GM18861 (cell line): Measurements from ENCODE around the gene CCL16.
"Not testable (repeated sequence)": the region's sequence is repeated elsewhere in the genome, so short reads cannot be mapped to it uniquely, and the experiment has no call there.

Experiments used
- ATAC-seq: cut with Tn5 transposase; IDR thresholded peaks from one replicate; pipeline ENCODE4 v1.9.1; 2021; ENCODE audit not compliant: unreplicated experiment

CCL16 gene, protein sequence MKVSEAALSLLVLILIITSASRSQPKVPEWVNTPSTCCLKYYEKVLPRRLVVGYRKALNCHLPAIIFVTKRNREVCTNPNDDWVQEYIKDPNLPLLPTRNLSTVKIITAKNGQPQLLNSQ

DNA sequence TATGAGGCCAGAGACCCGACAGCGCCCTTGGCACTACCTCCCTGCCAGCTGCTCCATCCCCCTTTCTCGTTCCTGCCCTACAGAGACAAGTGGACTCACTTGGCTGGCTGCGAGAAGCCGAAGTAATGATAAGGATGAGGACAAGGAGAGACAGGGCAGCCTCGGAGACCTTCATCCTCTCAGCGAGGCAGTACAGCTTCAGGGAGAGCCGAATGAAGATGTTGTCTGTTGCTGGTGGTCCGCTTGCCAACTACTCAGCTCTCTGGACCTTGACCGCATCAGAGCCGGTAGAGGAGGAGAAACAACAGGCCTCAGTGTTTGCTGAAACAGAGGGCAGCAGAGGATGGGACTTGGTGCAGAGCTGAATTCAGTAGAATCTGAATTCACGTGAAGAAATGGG is at the start of gene CCL16:
Gene CCL16 (minus strand): TSS at position 252 of the 400 bp plus-strand sequence. CDS start 77 bp downstream, at position 175.
- ATAC-seq = no peak

DNA sequence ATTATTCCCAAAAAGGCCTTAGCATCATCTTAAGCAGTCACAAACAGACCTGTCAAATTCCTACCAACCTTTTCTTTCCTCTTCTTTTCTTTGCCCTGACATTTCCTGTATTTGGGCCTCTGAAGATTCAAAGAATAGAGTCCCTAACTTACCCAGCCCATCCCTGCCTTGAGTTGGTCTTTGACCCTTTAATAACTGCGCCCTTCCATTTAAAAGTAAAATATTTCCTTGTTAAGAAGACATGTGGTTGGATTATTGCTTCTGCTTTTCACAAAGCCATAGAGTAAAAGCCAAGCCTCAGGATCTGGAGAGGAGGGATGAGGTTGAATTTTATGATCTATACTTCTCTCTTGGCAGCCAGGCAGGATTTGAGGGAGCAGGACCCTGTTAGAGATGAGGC is 49.7 kb upstream of the CCL16 start:
- no peak for ATAC-seq

DNA sequence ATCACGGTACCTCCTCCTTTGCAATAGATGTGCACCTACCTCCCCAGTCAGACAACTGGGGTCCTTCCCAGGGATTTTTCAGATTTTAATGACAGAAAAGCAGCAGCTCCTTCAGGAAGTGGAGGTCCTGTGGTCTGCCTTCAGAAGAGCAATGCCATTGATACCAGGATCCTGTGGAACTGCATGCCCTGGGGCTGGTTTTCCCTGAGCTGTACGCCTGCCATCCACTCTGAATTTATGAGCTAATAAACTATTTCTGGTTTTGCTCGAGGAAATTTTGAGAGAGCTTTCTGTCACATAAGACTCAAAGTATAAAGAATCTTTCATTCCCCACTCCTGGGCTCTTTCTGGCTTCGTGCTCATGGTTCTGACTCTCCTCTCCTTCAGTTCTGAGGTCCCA is 46.5 kb upstream of the CCL16 start:
- ATAC-seq = no peak

DNA sequence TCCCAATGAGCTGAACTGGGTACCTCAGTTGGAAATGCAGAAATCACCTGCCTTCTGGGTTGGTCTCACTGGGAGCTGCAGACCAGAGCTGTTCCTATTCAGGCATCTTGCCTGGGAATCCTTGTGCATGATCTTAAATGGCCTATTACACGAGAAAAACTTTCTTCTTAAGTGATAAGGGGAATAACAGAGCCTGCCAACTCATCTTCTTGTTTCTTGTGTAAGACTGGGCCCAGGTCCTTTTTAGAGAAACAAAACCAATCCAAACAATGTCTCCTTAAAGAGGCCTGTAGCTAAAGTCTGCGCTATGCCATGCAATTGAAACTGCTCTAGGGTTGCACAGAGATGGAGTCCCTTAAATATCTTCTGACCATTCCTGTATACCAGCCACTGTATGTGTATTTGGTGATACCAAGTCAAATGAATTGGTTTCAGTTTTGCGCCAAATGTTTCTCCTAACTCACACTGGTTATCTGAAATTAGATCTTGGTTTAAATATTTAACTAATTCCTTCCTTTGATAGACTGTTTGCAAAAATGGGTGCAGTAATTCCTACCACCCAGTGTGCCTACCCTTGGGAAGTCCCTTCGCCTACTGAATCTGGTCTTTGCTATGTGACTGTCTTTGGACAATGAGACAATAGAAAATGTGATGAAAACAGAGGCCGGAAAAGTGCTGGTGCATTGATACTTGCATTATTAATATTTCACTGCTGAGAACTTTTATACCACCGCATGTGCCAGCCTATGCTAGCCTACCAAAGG is 43.0 kb upstream of the CCL16 start:
- ATAC-seq = no peak

DNA sequence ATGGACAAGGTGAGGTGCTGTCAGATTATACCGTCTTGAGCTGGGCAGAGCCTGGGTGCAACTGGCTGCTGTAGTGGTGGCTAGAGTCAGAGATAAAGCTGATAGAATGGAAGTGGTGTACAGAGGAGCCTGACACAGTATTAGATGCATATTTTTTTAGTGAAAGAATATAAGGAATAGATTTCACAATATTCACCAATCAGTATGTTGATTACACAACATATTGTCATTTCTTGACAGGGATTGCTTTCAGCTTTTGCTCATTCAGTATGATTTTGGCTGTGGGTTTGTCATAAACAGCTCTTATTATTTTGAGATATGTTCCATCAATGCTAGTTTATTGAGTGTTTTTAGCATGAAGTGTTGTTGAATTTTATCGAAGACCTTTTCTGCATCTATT is 38.1 kb upstream of the CCL16 start:
- ATAC-seq = no peak

DNA sequence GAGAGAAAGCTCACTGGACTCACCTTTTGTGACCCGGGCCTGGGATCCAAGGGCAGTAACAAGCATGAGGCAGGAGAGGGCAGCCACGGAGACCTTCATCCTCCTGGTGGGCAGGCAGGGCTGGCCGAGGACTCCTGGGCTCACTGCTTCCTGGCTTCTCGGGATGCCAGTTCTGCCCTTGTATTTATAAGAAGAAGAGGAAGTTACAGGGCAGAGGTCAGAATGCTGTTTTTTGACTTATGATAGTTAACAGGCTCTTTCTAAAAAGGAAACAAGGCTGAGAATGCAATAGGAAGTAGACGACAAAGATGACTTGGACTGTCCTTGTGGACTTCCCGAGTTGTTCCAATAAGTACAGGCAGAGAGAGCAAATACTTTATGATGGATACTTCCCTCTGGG is 36.5 kb upstream of the CCL16 start, which contains the start of gene CCL23:
Gene CCL23 (minus strand): TSS at position 174 of the 400 bp plus-strand sequence. CDS start 75 bp downstream, at position 99.
- no peak for ATAC-seq

DNA sequence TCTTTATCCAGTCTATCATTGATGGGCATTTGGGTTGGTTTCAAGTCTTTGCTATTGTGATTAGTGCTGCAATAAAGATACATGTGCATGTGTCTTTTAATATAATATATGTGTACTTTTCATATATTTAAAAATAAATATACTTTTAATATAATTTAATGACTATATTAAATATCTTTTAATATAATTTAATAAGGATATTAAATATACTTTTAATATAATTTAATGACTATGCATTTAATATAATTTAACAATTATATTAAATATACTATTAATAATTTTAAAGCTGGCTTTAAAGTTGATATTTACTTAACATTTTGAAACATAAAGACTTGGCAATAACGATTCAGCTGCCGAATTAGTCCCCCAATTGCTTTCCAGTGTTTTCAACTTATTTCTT is 35.3 kb upstream of the CCL16 start:
- ATAC-seq = no peak

DNA sequence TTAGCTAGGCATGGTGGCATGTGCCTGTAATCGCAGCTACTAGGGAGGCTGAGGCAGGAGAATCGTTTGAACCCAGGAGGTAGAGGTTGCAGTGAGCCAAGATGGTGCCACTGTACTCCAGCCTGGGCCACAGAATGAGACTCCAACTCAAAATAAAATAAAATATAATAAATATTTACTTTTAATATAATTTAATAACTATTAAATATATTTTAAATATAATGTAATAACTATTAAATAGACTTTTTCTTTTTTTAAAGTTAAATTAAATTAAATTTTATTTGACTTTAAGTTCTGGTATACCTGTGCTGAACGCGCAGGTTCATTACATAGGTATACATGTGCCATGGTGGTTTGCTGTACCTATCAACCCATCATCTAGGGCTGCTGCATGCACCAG is 34.6 kb upstream of the CCL16 start:
- not testable (repeated sequence) for ATAC-seq

DNA sequence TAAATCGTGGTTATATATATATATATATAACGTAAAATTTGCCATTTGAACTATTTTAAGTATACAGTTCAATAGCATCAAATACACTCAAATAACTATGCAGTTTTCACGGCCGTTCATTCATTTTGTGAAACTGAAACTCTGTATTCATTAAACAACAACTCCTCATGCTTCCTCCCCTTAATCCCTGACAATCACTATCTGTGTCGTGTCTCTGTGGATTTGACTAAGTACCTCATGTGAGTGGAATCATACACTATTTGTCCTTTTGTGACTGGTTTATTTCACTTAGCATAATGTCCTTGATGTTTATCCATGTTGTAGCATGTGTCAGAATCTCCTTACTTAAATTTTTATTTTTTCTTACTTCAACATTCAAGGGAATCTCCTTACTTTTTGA is 33.6 kb upstream of the CCL16 start:
- ATAC-seq = no peak

DNA sequence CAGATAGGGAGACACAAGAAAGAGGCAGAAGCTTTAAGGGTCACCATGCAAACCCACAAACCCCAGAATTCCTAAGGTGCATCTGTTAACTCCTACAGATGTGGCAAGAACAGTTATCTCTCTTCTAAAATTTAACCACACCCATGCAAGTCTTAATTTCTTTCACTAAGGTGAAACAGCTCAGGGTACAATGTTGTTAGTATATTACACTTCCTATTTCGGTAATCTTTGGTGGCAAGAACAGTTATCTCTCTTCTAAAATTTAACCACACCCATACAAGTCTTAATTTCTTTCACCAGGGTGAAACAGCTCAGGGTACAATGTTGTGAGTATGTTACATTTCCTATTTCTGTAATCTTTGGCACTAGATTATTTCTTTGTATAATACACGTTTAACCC is 29.9 kb upstream of the CCL16 start:
- ATAC-seq = no peak

DNA sequence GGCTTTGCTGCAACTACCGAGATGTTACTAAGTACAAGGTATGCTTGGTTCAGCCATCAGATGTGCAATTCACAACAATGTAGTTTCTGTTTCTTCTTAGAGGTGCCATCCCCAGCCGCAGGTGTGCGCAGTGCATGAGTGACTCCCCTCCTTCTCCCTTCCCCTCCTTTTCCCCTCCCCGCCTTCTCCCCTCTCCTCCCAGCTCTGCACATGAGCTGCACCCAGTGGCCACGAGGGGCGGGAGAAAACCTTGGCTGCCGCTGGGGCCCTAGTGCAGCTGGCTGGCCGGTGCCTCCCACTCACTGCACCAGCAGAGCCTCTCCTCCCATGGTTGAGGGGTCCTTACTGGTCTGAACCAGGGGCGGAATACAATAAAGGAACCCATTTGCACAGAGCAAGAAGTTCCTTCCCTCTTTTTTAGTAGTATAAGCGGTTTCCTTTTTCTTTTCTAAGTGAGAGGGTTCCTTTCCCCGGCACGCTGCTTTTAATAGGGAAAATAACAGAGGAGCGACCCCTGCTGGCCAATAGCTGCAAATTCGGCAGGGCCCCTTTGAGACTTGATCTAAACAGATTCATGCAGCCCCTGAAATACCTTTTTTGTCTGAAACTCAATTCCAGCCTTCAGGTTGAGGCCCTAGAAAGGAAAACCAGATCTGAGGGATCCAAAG is 27.8 kb upstream of the CCL16 start:
- no peak for ATAC-seq

DNA sequence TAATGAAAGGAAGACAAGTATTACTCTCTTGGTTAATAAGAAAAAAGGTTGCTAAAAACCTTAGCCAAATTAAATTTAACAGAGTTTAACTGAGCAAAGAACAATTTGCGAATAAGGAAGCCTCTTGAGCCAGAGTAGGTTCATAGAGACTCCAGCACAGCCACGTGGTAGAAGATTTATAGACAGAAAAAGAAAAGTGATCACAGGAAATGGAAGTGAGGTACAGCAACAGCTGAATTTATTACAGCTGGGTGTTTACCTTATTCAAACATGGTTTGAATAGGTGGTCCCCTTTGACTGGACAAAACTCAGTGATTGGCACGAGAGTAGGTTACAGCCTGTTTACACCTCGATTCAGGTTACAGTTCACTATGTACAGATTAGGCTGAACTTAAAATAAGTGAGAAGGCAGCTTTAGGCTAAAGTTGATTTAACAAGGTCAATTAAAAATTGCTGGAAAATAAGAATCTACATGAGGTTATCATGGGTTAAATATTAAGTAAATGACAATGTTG is 23.4 kb upstream of the CCL16 start:
- no peak for ATAC-seq

DNA sequence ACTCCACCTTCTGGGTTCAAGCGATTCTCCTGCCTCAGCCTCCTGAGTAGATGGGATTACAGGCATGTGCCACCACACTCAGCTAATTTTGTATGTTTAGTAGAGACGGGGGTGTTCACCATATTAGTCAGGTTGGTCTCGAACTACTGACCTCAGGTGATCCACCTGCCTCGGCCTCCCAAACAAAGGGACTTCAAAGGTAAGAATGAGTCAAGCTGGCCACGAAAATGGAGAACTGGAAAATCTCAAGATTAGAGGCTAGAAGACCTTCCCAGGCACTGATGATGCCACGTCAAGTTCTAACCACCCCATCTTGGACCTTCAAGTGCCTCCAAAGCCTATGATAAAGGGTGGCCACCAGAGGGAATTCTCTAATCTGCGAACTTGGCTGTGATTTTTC is 21.3 kb upstream of the CCL16 start:
- ATAC-seq = no peak

DNA sequence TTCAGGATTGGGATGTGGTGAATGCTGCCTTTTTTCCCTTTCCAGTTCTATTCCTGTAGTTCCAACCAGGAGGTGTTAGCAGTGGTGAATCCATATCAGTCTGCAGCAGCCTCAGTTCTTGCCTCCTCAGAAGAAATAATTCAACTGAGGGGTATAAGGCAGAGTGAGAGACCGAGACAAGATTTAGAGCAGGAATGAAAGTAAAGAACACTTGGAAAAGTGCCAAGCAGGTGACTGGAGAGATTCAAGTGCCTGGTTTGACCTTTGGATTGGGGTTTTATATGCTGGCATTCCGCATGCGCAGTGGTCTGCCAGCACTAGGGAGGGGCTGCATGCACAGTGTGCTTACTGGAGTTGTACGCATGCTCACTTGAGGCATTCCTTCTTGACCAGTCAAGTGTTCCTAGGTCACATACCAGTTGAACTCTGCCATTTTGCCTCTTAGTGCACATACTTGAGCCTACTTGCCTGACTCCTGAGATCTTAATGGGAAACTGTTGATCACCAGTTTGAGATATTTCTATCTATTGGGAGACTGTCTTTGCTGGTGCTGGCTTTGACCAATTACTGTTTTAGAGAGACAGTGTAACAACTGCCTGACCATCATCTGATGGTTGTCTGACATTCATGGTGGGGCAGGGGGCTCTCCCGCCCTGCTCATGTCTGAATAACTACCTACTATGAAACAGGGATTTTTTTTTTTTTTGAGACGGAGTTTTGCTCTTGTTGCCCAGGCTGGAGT is 20.7 kb upstream of the CCL16 start:
- no peak for ATAC-seq

DNA sequence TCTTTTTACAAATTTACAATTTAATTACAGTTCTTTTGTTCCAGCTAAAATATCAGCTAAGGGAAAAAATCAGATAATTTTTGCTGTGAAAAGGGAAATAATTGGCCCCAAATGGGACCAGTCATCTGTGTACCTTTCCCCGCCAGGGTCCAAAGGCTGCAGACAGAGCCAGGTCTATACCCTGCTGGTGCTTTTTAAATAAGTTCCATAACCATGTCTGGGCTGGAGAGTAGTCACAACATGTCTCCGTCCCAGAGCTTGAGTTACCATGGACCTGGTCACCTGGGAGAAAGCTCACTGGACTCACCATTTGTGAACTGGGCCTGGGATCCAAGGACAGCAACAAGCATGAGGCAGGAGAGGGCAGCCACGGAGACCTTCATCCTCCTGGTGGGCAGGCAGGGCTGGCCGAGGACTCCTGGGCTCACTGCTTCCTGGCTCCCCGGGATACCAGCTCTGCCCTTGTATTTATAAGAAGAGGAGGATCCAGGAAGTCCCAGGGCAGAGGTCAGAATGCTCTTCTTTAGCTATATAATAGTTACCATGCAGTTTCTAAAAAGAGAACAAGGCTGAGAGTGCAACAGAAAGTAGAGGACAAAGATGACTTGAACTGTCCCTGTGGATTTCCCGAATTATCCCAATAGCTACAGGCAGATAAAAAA is 19.9 kb upstream of the CCL16 start, which contains the start of gene CCL15:
Gene CCL15 (minus strand): TSS at position 444 of the 662 bp plus-strand sequence. CDS start 61 bp downstream, at position 383.
- ATAC-seq = no peak

DNA sequence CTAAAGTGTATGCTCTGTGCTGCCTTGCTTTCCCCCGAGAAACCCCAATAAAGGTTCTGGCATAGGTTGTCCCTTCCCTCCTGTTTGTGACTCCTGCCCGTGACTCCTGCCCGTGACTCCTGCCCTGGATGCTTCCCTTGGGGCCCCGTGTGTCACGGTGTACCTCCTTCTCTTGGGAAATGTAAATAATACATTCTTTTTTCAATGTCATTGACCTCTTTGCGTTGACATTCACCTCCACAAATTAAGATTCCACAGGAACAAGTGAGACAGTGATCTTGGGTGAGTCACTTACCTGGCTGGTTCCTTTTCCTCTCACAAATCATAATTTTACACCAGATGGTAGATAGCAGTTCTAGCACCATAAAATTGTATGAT is 19.4 kb upstream of the CCL16 start:
- ATAC-seq = no peak

DNA sequence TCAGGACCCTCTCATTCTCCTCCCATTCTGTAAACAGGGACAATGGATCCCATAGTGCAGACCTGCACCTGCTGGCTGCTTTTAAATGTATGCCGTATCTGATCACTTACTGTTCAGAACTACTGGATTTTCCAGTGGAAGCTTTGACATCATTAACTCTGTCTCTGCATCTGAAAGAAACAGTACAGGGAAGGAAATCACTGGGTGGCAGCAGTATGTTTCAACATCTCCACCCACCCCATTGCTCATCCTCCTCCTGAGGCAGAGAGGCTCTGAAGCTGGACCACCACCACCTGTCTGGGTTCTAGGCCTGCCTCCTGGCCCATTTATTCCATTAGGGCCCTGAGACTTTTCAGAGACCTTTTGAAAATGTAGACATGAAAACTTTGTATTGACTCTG is 17.5 kb upstream of the CCL16 start:
- ATAC-seq = no peak

DNA sequence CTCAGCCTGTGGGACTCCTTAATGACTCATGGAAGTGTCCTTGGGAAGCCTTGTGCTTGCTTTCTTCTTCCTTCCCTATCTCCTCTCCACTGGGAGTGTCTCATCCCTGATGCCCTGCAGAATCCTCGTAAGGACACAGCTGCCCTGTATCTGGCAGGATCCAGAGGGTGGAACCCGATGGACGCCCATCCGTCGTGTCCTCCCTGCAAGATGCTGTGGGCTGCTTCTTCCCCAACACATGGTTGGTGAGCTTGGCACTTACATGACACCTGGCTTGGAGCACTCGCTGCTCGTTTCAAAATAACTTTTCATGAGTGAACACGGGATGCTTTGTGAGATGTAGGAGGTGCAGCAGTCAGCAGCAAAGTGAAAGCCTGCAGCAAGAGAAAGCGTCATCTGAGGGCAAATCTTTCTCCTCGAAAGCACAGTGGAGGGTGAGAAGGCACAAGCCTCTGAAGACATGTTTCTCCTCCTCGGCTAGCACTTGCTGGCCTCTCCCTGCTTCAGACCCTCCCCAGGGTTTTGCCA is 16.8 kb upstream of the CCL16 start:
- no peak for ATAC-seq

DNA sequence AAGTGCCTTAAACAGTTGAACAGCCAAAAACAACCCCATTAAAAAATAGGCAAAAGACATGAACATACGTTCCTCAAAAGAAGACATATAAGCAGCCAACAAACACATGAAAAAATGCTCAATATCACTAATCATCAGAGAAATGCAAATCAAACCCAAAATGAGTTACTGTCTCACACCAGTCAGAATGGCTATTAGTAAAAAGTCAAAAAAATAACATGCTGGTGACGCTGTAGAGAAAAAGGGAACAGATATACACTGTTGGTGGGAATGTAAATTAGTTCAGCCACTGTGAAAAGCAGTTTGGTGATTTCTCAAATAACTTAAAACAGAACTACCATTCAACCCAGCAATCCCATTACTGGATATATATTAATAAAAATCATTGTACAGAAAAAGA is 14.0 kb upstream of the CCL16 start:
- not testable (repeated sequence) for ATAC-seq

DNA sequence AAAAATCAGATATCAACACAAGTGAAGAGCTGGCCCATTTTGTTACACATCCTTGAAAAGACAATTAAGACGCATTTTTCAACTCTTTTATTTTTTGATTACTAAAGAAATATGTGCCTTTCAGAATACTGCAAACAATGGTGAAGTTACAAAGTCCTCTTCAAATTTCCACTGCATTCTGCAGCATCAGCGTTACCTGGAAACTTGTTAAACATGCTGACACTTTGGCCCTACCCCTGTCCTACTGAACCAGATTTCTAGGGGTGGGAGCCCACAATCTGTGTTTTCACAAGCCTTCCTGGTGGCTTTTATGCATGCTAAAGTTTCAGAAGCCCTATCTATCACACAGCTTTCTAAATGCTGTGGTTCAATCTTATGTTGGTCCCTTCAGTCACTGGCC is 9.8 kb upstream of the CCL16 start:
- ATAC-seq = no peak

DNA sequence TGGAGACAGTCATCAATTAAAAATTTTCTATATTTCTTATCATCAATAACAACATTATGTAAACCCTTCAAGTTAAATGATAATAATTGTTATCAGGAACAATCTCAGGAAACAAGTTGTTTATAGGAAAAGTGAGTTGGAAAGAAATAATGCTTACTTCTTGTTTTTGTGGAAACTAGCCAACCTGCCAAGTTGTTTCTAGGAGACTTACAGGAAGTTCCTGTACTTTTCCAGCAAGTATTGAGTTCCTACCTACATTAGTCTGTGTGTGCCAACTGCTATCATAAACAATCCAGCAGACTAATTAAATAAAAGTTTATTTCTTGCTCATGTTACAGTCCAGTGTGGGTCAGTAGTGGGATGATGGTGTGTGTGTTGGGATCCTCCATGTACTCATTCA is 6.9 kb upstream of the CCL16 start:
- ATAC-seq = no peak
